ENCODE data around the gene AP3B1. TPM values are rescaled to one million over a fixed set of nuclear protein-coding genes. Genes with fewer than 3 reads are reported as not detected.
A peak's percentile ranks its signal among the peaks of the same experiment; 100 is the strongest.

Gene AP3B1
- total and polyA plus RNA-seq, 2 donors from 2014 or later = 49.3 to 53.2 TPM

DNA sequence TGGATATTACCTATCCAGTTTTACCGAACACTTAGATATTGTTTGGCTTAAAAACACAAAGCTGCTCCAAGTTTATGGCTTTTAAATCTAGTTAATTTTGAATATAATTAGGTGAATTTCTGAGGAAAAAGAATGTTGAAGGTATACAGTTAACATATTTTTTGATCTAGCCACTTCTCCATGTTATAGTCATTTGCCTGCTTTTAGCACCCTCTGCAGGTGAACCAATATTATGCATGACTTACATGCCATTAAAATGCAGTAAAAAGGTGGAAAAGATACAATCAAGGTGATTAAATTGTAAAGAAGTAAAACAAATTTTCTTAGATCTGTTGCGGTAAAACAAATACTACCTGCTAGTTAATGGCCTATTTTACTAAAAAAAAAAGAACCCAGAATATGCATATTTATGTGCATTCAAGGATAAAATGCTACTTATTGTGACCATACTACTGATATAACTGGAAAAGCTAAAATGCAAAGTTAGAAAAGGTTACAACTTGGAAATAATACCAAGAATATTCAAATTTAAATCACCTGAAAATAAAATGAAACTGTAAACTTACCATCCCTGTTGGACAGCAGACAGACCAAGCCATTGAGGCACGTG, 132.1 kb downstream of the AP3B1 start:
- H3K36me3 ChIP-seq (ENCODE audit: control insufficient read depth in 2 of 3, insufficient read depth in 3 of 3, low read length in 3 of 3) = peaks cover under 1 to 4% (median 2%) of the 10 kb centered on the region in 3 donors
- H3K9me3 ChIP-seq (ENCODE audit: control insufficient read depth in 2 of 3, insufficient read depth in 1 of 3, low read length in 3 of 3) = peaks cover 0 to under 1% (median 0%) of the 10 kb centered on the region in 3 donors
- peak in 2 of 5 donors; percentile 39 to 54 for DNase-seq
- intact Hi-C loops (cut with DNase I) = no loop called here
- H3K4me1 ChIP-seq (ENCODE audit: control insufficient read depth in 2 of 3, insufficient read depth in 2 of 3, low read depth in 1 of 3, low read length in 3 of 3) = no peaks in the 10 kb centered on the region
- no peak for FAIRE-seq
- H3K9ac ChIP-seq (ENCODE audit: low read length in 3 of 3) = no peak overlapping the region
- no peak overlapping the region for H3K4me3 ChIP-seq (ENCODE audit: low read length in 3 of 3)
- H3K27me3 ChIP-seq (ENCODE audit: control insufficient read depth, insufficient read depth, low read length) = no peaks in the 10 kb centered on the region
- no peak overlapping the region for H3K27ac ChIP-seq (ENCODE audit: low read depth in 2 of 2, low read length in 2 of 2)
- TF ChIP-seq, protein P1, sequence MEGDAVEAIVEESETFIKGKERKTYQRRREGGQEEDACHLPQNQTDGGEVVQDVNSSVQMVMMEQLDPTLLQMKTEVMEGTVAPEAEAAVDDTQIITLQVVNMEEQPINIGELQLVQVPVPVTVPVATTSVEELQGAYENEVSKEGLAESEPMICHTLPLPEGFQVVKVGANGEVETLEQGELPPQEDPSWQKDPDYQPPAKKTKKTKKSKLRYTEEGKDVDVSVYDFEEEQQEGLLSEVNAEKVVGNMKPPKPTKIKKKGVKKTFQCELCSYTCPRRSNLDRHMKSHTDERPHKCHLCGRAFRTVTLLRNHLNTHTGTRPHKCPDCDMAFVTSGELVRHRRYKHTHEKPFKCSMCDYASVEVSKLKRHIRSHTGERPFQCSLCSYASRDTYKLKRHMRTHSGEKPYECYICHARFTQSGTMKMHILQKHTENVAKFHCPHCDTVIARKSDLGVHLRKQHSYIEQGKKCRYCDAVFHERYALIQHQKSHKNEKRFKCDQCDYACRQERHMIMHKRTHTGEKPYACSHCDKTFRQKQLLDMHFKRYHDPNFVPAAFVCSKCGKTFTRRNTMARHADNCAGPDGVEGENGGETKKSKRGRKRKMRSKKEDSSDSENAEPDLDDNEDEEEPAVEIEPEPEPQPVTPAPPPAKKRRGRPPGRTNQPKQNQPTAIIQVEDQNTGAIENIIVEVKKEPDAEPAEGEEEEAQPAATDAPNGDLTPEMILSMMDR (IDR thresholded peaks at IDR 0.05; ENCODE audit: borderline replicate concordance, extremely low read depth, insufficient read depth) = peak; percentile 55

- H3K27ac ChIP-seq (ENCODE audit: low read depth in 2 of 2, low read length in 2 of 2) = no peak overlapping the region
- H3K9ac ChIP-seq (ENCODE audit: low read length in 3 of 3) = no peak overlapping the region
- FAIRE-seq (no peak), DNase-seq (no peak)
- H3K27me3 ChIP-seq (ENCODE audit: control insufficient read depth, insufficient read depth, low read length) = no peaks in the 10 kb centered on the region
- H3K36me3 ChIP-seq (ENCODE audit: control insufficient read depth in 2 of 3, insufficient read depth in 3 of 3, low read length in 3 of 3) = peaks cover 2 to 14% (median 6%) of the 10 kb centered on the region in 3 donors
- H3K4me3 ChIP-seq (ENCODE audit: low read length in 3 of 3) = no peak overlapping the region
- no peaks in the 10 kb centered on the region for H3K4me1 ChIP-seq (ENCODE audit: control insufficient read depth in 2 of 3, insufficient read depth in 2 of 3, low read depth in 1 of 3, low read length in 3 of 3)
- intact Hi-C loops (cut with DNase I) = no loop called here
- no peaks in the 10 kb centered on the region for H3K9me3 ChIP-seq (ENCODE audit: control insufficient read depth in 2 of 3, insufficient read depth in 1 of 3, low read length in 3 of 3)
- TF ChIP-seq, protein P1 (IDR thresholded peaks at IDR 0.05; ENCODE audit: borderline replicate concordance, extremely low read depth, insufficient read depth) = no peak
Observed at GRCh38 chr5:78157001-78157400, 137.5 kb downstream of the AP3B1 start.

GRCh38 chr5:78151594-78152271, 142.8 kb downstream of the AP3B1 start:
- Histone ChIP-seq H3K9me3 (ENCODE audit: control insufficient read depth in 2 of 3, insufficient read depth in 1 of 3, low read length in 3 of 3) (no peaks in the 10 kb centered on the region), H3K9ac (ENCODE audit: low read length in 3 of 3) (no peak overlapping the region), H3K4me1 (ENCODE audit: control insufficient read depth in 2 of 3, insufficient read depth in 2 of 3, low read depth in 1 of 3, low read length in 3 of 3) (no peaks in the 10 kb centered on the region), H3K4me3 (ENCODE audit: low read length in 3 of 3) (no peak overlapping the region), H3K27ac (ENCODE audit: low read depth in 2 of 2, low read length in 2 of 2) (no peak overlapping the region), H3K36me3 (ENCODE audit: control insufficient read depth in 2 of 3, insufficient read depth in 3 of 3, low read length in 3 of 3) (peaks cover 2 to 11% (median 6%) of the 10 kb centered on the region in 3 donors), H3K27me3 (ENCODE audit: control insufficient read depth, insufficient read depth, low read length) (no peaks in the 10 kb centered on the region)
- intact Hi-C loops (cut with DNase I) = no loop called here
- no peak for DNase-seq
- TF ChIP-seq, protein P1 (IDR thresholded peaks at IDR 0.05; ENCODE audit: borderline replicate concordance, extremely low read depth, insufficient read depth) = no peak
- FAIRE-seq = no peak
